COLO829 (cell line): ENCODE data around the gene LRRD1.
"Not testable (repeated sequence)": the region's sequence is repeated elsewhere in the genome, so short reads cannot be mapped to it uniquely, and the experiment has no call there.

ENCODE experiments used
- DNase-seq: peaks from one replicate; pipeline ENCODE4 v3.0.0; 2012; ENCODE audit warnings: low spot score

Gene LRRD1

DNA sequence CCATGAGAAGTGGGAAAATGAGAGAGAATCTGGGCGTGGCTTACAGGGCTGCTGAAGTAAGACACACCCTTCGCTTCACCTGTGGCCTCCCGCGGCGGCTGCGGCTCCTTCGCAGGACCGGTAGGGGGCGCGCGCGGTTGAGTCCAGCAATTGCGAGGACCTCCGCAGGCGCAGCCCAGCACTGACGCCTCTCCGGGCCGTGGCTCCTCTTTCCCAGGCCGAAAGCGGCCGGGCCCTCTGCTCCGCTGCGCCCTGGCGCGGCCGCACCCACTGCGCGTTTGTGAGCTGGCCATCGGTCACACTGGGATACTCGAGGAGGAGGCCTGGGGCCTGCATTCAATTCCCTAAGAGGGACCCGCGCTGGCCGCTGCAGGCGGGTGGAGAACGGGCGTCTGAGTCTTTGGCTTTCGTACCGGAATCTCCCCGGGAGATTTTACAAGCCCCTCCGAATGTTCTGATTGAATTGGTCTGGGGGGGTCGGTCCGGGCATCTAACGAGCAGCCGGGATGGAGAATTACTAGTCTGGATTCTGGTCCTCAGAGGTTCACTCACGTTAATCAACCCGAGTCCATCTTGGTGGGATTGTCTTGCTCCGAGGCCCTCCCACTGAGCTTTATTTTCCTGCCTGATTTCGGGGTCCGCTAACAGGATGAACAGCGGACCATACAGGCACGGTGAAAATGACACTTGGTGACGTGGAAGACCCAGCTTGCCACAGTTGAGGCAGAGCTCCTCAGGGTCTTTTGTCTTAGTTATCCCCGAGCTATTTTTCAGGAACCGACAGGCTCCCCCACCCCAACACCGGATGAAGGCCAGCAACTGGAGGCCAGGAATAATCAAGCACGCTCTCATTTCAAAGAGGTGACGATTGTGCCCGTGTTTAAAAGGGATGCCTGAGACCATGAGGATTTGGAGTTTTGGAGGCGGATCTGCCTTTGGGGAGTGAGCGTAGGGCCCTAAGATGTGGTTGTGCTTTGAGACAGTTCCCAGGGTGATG, at the start of gene LRRD1:
Gene LRRD1, minus strand, starts transcription at position 215 of the 997 bp plus-strand sequence. CDS start 13,940 bp downstream, outside the sequence.
- peak; percentile 14 for DNase-seq

DNA sequence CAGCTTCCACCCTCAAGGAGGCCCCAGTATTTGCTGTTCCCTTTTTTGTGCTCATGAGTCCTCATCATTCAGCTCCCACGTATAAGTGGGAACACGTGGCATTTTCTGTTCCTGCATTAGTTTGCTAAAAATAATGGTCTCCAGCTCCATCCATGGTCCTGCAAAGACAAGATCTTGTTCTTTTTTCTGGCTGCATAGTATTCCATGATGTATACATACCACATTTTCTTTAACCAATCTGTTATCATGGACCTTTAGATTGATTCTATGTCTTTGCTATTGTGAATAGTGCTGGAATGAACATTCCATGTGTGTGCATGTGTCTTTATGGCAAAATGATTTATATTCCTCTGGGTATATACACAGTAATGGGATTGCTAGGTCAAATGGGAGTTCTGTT, 49.8 kb upstream of the LRRD1 start:
- no peak for DNase-seq

DNA sequence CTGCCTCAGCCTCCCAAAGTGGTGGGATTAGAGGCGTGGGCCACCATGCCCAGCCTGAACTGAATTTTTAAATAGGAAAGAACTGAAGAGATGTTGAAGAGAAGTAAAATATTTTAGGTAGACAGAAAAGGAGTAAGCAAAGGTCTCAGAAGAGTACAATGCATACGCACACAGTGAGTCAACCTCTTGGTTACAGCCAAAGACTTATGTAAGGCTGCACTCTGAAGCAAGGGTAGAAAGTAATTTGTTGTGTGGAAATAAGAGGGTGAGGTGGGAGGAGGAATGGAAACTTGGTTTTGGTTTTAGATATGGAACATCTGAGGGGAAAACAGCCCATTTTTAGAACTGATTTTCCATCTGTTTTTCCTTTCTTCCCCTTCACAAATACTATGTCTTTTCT, 49.2 kb upstream of the LRRD1 start:
- DNase-seq = no peak

DNA sequence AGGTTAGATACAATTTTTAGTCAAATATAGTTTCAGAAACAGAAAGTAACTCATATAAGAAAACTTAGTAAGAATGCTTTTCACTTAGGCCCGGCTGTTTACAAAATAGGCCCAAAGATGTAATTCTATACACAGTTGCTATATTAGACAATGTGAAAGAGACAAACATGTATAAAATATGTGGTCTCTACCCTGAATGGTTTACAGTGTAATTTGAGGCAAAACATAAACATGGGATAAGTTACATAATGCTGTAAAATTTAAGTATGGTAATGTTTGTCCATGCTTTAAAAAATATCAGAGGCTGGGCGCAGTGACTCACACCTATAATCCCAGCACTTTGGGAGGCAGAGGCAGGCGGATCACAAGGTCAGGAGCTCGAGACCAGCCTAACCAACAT, 48.0 kb upstream of the LRRD1 start:
- DNase-seq = no peak

DNA sequence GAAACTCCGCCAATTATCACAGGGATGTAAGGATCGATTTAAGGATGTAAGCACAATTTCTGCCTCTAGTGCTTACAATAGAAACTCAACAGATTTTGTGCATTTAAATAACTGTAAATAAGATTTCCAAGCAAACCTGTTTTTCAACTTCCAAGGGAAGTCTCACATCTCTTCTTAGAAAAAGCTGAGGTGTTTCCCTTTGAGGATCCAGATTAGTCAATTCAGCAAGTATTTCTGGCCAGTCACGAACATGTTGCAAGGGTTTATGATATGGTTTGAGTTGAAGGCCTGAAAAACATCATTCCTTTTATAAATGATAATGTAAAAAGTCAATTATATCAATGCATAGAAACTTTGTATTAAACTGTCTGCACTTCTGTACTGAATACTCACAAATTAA, 42.8 kb upstream of the LRRD1 start:
- no peak for DNase-seq

DNA sequence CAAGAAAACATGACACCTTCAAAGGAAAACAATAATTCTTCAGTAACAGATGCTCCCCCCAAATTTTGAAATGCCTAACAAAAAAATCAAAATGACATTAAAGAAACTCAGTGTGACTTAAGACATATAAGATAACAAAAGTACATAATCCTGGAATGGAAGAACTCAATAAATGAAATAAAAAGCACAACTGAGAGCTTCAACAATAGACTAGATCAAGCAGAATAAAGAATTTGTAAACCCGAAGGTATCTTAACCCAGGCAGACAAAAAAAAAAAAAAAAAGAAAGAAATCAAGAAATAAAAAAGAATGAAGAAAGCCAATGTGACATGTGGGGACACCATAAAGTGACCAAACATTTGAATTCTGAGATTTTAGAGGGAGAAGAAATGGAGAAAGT, 27.7 kb upstream of the LRRD1 start:
- no peak for DNase-seq

DNA sequence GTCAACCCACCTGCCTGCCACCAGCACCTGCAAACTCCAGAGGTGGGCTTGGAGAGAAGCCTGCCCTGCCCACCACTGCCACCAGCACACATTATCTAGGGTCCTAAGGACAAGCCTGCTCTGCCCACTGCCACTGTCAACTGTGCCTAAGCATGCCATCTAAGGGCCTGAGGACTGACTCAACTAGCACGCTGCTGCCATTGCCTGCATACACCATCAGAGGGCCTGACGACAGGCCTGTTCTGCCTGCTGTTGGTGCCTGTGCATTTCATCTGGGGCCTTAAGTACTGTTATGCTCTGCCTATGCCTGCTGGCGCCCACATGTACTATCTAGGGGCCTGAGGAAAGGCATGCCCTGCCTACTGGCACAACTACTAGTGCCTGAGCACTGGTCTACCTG, 27.0 kb upstream of the LRRD1 start:
- no peak for DNase-seq

DNA sequence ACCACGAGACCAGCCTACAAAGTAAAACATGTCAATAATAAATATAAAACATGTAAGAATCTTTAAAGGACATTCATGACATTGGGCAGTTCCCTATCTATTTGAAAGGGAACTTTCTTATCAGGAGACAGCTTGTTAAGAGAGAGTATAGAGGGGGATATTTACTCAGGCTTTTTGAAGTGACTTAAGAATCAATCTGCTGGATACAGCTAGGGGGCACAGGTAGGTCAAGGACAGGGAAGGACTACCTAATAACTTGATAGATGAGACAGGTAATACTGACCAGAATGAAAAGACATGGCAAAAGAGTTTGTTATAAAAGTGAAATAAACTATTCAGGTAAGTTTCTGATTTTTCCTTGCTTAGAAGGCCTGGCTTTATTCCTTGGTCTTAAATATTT, 21.8 kb upstream of the LRRD1 start:
- no peak for DNase-seq

DNA sequence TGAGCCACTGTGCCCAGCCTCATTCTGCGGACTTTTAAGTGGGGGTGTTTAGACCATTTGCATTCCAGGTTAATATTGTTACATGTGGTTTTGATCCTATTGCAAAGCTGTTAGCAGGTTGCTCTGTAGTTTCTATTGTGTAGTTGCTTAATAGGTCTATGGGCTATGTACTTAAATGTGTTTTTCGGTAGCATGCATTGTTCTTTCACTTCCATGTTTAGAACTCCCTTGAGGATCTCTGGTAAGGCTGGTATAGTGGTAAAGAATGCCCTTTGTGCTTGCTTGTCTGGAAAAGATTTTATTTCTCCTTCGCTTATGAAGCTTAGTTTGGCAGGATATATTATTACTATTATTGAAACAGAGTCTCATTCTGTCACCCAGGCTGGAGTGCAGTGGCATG, 13.4 kb upstream of the LRRD1 start:
- no peak for DNase-seq

DNA sequence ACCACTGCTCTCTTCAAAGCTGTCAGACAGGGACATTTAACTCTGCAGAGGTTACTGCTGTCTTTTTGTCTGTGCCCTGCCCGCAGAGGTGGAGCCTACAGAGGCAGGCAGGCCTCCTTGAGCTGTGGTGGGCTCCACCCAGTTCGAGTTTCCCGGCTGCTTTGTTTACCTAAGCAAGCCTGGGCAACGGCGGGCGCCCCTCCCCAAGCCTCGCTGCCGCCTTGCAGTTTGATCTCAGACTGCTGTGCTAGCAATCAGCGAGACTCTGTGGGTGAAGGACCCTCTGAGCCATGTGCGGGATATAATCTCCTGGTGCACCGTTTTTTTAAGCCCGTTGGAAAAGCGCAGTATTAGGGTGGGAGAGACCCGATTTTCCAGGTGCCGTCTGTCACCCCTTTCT, 10.3 kb upstream of the LRRD1 start:
- DNase-seq = not testable (repeated sequence)

DNA sequence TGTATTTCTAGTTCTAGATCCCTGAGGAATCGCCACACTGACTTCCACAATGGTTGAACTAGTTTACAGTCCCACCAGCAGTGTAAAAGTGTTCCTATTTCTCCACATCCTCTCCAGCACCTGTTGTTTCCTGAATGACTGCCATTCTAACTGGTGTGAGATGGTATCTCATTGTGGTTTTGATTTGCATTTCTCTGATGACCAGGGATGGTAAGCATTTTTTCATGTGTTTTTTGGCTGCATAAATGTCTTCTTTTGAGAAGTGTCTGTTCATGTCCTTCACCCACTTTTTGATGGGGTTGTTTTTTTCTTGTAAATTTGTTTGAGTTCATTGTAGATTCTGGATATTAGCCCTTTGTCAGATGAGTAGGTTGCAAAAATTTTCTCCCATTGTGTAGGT, 5.4 kb upstream of the LRRD1 start:
- not testable (repeated sequence) for DNase-seq

DNA sequence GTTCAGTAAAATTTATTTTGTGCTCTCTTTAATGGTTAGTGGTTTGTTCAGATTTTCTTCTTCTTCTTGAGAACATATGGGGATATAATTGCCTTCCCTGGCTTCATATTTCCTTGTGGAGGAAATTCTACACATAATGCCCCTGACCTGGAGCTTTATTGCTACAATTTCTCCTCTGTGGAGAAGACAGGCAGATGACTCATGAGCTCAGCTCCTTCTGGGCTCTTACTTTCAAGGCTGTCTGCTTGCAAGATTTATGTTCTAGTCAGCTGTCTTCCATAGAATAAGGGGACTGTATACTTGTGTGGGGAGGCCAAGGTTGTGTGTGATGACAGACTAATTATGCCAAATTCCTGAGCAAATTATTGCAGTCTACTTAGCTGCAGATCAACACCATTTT, 1.6 kb downstream of the LRRD1 start:
- DNase-seq = peak; percentile 82

DNA sequence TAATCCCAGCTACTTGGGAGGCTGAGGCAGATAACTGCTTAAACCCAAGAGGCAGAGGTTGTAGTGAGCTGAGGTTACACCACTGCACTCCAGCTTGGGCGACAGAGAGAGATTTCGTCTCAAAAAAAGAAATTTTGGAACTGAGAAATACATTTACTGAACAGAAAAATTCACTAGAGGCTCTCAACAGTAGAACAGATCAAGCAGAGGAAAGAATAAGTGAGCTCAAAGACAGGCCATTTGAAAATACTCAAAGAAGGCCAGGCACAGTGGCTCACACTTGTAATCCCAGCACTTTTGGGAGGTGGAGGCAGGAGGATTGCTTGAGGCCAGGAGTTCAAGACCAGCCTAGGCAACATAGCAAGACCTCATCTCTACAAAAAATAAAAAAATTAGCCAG, 9.4 kb downstream of the LRRD1 start:
- not testable (repeated sequence) for DNase-seq

DNA sequence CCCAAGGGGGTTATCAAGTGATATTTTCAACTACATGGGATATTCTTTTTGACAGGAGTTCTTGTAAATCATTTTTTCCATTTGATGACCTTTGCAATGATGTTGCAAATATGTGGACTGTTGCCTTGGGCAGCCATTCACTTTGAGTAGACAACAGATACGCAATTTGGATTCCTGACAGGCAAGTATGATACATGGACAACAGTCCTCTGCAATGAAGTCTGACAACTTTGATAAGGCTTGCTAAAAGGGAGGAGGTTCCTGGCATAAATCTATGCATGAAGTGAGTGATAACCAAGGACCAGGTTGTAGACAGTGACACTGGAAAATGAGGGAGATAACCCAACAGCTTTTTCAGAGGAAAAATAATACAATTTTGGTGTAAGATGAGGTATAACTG, 17.7 kb downstream of the LRRD1 start:
- no peak for DNase-seq

DNA sequence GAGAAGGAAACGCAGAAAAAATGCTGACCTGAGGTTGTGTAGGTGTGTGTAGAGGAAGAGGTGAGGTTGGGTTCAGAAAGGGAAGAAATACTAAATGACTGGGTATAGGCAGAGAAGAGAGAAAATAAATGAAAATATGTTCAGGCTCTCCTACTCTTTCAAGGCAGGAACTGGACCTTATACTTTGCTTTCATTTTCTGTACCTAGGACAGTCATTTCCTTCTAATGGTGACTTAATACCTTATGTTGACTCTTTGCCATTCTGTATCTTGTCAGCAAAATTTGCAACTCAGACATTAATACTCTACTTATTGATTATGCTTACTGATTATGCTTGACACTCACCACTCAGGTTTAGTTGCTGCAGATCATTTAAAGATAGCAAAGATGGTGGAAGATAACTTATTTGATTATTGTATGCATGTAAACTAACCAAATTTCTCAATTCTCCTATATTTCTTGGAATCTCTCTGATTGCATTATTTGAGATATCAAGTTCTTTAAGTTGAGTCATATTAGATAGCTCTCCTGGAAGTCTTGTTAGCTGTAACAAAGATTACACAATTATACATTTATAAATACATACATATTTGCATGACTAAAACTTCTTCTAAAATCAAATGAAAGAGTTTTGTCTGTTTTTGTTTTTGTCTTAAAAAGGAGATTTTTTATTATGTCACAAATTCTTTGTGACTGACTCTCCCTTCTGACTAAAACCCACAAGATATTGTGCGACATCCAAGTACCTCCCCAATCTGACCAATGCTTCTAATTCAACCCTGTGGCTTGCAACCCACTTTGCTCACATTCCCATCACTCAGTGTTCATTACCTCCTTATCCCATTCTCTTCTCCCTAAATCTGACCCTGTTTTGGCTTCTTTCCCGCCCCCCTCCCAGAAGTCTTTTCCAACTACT, 20.0 kb downstream of the LRRD1 start:
- no peak for DNase-seq

DNA sequence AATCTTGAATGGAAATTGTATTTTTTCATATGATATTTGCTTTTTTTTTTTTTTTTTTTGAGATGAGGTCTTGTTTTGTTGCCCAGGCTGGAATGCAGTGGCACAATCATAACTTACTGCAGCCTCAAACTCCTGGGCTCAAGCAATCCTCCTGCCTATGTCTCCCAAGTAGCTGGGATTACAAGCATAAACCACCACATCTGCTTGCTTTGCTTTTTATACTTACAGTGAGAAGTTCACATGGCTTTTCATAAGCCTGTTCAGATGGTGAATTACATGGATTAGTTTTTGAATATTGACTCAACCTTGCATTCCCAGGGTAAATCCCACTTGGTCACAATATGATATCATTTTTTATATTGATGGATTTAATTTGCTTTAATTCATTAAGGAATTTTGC, 22.0 kb downstream of the LRRD1 start:
- DNase-seq = no peak

DNA sequence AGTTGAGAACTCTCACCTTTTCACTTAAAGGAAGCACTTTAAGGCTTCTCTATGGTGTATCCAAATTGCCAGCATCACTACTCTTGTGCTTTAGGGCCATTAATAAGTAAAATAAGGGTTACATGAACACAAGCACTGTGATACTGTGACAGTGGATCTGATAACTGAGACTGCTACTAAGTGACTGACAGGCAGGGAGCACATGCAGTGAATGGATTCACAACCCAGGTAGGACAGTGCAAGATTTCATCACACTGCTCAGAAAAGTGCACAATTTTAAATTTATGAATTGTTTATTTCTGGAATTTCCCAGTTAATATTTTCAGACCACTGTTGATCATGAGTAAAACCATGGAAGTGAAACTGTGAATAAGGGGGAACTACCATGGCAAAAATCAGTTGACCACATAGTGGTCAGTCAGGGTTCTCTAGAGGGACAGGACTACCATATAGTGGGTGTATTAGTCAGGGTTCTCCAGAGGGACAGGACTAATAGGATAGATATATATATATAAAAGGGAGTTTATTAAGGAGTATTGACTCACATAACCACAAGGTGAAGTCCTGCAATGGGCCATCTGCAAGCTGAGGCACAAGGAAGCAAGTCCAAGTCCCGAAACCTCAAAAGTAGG, 23.7 kb downstream of the LRRD1 start:
- no peak for DNase-seq

DNA sequence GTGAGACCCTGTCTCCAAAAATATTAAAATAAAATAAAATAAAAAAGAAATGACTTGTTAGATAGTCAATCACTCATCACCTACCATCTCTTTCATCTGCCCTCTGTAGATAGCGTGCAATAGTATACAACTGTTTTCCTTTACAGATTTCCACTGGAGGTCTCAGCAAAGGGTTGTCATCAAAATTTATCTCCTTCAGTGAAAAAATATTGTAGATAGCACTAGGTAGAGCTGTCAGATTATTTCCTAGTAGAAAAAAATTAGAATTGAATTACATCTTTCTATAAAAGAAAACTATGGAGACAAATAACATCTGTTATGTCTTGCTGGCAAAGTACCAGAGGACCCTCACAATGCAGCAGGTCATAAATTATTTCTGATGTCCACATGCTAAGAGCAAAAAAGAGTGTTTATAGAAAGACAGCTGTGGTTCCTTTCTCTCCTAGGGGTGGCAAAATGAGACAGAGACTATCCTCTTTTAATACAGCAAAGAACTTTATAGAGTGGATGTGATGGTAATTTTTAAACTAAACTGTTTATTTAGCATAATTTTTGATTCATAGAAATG, 28.4 kb downstream of the LRRD1 start:
- no peak for DNase-seq

DNA sequence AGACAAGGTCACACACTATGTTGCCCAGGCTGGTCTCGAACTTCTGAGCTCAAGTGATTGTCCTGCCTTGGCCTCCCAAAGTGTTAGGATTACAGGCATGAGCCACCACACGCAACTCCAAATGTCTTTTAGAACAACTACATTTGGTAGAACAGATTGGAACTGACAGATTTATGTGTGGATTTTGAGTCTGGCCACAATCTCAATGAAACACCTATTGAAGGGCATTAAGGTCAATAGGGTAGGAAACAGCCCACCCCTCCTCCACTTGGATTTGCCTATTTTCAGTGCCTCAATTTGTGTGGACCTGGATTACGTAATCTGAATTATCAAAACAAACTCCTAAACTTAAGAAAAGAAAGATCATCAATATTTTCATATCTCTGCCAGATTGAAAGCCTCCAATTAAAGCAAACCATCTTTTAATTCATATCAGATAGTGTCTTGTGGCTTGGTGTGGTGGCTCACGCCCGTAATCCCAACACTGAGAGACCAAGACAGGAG, 29.2 kb downstream of the LRRD1 start:
- no peak for DNase-seq

DNA sequence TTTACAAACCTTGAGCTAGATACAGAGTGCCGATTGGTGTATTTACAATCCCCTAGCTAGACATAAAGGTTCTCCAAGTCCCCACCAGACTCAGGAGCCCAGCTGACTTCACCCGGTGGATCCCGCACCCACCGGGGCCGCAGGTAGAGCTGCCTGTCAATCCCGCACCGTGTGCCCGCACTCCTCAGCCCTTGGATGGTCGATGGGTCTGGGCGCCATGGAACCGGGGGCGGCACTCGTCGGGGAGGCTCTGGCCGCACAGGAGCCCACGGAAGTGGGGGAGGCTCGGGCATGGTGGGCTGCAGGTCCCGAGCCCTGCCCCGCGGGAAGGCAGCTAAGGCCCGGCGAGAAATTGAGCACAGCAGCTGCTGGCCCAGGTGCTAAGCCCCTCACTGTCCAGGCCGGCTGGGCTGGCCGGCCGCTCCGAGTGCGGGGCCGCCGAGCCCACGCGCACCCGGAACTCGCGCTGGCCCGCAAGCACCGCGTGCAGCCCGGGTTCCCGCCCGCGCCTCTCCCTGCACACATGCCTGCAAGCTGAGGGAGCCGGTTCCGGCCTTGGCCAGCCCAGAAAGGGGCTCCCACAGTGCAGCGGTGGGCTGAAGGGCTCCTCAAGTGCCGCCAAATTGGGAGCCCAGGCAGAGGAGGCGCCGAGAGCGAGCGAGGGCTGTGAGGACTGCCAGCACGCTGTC, 35.6 kb downstream of the LRRD1 start:
- not testable (repeated sequence) for DNase-seq

DNA sequence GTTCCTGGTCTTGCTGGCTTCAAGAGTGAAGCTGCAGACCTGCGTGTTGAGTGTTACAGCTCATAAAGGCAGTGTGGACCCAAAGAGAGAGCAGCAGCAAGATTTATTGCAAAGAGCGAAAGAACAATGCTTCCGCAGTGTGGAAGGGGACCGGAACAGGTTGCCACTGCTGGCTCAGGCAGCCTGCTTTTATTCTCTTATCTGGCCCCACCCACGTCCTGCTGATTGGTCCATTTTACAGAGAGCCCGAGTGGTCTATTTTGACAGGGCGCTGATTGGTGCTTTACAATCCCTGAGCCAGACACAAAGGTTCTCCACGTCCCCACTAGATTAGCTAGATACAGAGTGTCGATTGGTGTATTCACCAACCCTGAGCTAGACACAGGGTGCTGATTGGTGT, 36.2 kb downstream of the LRRD1 start:
- not testable (repeated sequence) for DNase-seq
